ENCODE data around the gene UPK3BL2. TPM values are rescaled to one million over a fixed set of nuclear protein-coding genes. Genes with fewer than 3 reads are reported as not detected.
A peak's percentile ranks its signal among the peaks of the same experiment; 100 is the strongest.
"Not testable (repeated sequence)": the region's sequence is repeated elsewhere in the genome, so short reads cannot be mapped to it uniquely, and the experiment has no call there.

Gene UPK3BL2
- total and polyA plus RNA-seq, 7 donors = 0.88 to 11.1 (median 2.5) TPM

DNA sequence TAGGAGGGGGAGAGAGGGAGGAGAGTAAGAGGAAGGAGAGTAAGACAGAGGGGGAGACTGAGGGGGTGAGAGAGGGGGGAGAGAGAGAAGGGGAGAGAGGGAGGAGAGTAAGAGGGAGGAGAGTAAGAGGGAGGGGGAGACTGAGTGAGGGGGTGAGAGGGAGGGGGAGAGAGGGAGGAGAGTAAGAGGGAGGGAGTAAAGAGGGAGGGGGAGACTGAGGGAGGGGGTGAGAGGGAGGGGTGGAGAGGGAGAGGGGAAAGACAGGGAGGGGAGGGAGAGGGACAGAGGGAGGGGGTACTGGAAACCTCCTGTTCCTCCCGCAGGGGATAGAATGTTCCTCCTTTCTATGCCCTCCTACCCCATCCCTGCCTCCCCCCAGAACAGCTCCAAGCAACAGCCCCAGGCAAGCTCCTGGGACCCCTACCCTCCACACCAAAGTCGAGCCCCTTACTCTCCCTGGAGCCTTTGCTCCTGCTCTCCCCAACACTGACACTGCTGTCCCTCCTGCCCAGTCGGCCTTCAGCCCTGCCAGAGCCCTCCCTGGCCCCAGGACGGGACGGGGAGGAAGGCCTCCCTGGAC lies 30.8 kb downstream of the UPK3BL2 start:
- intact Hi-C loops (cut with DNase I); H3K36me3 ChIP-seq (ENCODE audit: insufficient read depth in 1 of 2, low read depth in 1 of 2); H3K4me1 ChIP-seq; H3K27me3 ChIP-seq (ENCODE audit: insufficient read depth in 3 of 3, low read length in 2 of 3); H3K9me3 ChIP-seq: not testable (repeated sequence)
- H3K27ac ChIP-seq = peak overlapping the region; percentile 75
- H3K4me3 ChIP-seq = peak overlapping the region; percentile 49
- 1 to 8% (median 1%) methylated on average over 3 to 5 of the region's 5 CpGs for WGBS, 3 donors
- DNase-seq (peak; percentile 34 to 61), ATAC-seq (peak; percentile 2 to 36 (median 30))

GRCh38 chr7:102511860-102512522 lies 31.5 kb downstream of the UPK3BL2 start:
- intact Hi-C loops (cut with DNase I); H3K36me3 ChIP-seq (ENCODE audit: insufficient read depth in 1 of 2, low read depth in 1 of 2); H3K4me3 ChIP-seq; H3K27me3 ChIP-seq (ENCODE audit: insufficient read depth in 3 of 3, low read length in 2 of 3); H3K4me1 ChIP-seq; H3K27ac ChIP-seq; H3K9me3 ChIP-seq; DNase-seq: not testable (repeated sequence)
- WGBS, 3 donors = no CpG with 5 or more reads among the region's 30 CpGs
- peak; percentile 27 to 58 (median 50) for ATAC-seq

DNA sequence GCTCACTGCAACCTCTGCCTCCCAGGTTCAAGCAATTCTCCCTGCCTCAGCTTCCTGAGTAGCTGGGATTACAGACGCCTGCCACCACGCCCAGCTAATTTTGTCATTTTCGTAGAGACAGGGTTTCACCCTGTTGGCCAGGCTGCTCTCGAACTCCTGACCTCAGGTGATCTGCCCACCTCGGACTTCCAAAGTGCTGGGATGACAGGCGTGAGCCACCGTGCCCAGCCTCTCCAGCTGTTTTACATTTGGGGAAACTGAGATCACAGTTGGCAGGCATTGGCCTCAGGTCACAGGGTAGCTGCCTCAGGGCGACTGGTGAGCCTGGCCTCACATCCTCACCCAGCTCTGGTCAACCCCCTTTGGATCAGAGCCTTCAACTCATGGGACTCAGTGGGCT lies 32.9 kb downstream of the UPK3BL2 start:
- H3K27me3 ChIP-seq (ENCODE audit: insufficient read depth in 3 of 3, low read length in 2 of 3); H3K27ac ChIP-seq; H3K4me1 ChIP-seq; H3K9me3 ChIP-seq; ATAC-seq; H3K4me3 ChIP-seq; intact Hi-C loops (cut with DNase I); H3K36me3 ChIP-seq (ENCODE audit: insufficient read depth in 1 of 2, low read depth in 1 of 2): not testable (repeated sequence)
- 22 to 57% (median 24%) methylated on average over 4 of the region's 8 CpGs for WGBS, 3 donors
- peak in 1 of 2 donors; percentile 46 for DNase-seq

DNA sequence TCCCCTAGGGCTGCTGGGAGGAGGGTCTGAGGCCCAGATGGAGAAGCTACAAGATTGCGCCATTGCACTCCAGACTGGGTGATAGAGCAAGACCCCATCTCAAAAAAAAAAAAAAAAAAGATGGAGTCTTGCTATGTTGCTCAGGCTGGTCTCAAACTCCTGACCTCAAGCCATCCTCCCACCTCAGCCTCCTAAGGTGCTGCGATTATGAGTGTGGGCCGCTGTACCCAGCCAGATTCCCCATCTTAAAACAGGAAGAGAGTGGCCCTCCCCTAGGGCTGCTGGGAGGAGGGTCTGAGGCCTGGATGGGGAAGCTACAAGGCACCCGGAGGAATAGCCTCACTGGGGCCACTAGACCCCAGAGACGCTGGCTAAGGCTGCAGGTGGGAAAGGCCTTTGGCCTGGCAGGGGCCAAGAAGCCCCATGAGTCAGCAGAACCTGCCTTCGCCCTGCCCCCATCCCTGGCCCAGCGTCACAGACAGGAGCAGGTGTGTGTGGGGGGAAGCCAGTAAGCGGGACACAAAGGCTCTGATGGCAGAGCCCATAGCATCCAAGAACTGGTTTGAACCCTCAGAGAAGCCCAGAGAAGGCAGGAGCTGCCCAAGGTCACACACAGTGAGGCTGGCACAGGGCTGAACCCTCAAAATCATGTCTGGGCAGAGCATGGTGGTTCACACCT lies 35.9 kb downstream of the UPK3BL2 start:
- DNase-seq (peak; percentile 5 to 20), ATAC-seq (peak; percentile 47 to 64 (median 55))
- H3K36me3 ChIP-seq (ENCODE audit: insufficient read depth in 1 of 2, low read depth in 1 of 2); H3K9me3 ChIP-seq; H3K27me3 ChIP-seq (ENCODE audit: insufficient read depth in 3 of 3, low read length in 2 of 3); H3K4me1 ChIP-seq; H3K4me3 ChIP-seq; intact Hi-C loops (cut with DNase I): not testable (repeated sequence)
- WGBS, 3 donors = 57 to 79% (median 59%) methylated on average over 2 of the region's 8 CpGs
- peak overlapping the region; percentile 87 for H3K27ac ChIP-seq

GRCh38 chr7:102505298-102506185 lies 38.0 kb downstream of the UPK3BL2 start:
- H3K4me1 ChIP-seq; H3K27me3 ChIP-seq (ENCODE audit: insufficient read depth in 3 of 3, low read length in 2 of 3); intact Hi-C loops (cut with DNase I); H3K36me3 ChIP-seq (ENCODE audit: insufficient read depth in 1 of 2, low read depth in 1 of 2); H3K4me3 ChIP-seq; H3K9me3 ChIP-seq: not testable (repeated sequence)
- peak in 1 of 2 donors; percentile 2 for DNase-seq
- H3K27ac ChIP-seq = peak overlapping the region; percentile 85
- WGBS, 3 donors = 64 to 80% (median 68%) methylated on average over 5 of the region's 24 CpGs
- ATAC-seq = peak; percentile 79 to 81 (median 80)

DNA sequence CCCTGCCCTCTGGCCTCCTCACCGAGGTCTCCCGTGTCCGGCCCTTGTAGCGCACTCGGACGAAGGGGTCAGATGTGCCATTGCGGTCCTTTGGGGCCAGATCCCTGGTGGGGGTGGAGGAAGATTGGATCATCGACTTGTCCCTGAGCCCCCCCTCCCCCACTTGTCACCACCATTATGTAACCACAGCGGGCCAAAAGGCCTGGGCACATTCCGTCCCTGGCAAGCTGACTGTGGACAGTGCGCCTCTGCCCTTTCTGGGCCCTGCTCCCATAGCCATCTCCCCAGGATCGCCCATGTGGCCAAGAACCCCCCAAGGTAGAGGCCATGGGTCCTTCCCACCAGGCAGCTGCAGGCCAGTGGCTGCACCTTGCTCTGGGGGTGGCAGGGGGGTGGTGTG lies 40.4 kb downstream of the UPK3BL2 start:
- DNase-seq; intact Hi-C loops (cut with DNase I); H3K4me1 ChIP-seq; H3K27me3 ChIP-seq (ENCODE audit: insufficient read depth in 3 of 3, low read length in 2 of 3); H3K27ac ChIP-seq; H3K4me3 ChIP-seq; H3K36me3 ChIP-seq (ENCODE audit: insufficient read depth in 1 of 2, low read depth in 1 of 2); H3K9me3 ChIP-seq: not testable (repeated sequence)
- no CpG with 5 or more reads among the region's 12 CpGs for WGBS, 3 donors
- ATAC-seq = peak; percentile 65 to 74 (median 74)

DNA sequence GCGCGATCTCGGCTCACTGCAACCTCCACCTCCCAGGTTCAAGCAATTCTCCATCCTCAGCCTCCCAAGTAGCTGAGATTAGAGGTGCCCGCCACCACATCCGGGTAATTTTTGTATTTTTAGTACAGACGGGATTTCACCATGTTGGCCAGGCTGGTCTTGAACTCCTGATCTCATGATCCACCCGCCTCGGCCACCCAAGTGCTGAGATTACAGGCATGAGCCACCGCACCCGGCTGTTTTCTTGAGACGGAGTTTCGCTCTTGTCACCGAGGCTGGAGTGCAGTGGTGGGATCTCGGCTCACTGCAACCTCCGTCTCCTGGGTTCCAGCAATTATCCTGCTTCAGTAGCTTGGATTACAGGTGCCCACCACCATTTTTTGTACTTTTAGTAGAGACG lies 45.2 kb downstream of the UPK3BL2 start:
- H3K36me3 ChIP-seq (ENCODE audit: insufficient read depth in 1 of 2, low read depth in 1 of 2); H3K4me1 ChIP-seq; DNase-seq; ATAC-seq; H3K27ac ChIP-seq; intact Hi-C loops (cut with DNase I); H3K9me3 ChIP-seq; H3K27me3 ChIP-seq (ENCODE audit: insufficient read depth in 3 of 3, low read length in 2 of 3); H3K4me3 ChIP-seq: not testable (repeated sequence)
- 85 to 96% (median 89%) methylated on average over 7 to 11 of the region's 16 CpGs for WGBS, 3 donors

DNA sequence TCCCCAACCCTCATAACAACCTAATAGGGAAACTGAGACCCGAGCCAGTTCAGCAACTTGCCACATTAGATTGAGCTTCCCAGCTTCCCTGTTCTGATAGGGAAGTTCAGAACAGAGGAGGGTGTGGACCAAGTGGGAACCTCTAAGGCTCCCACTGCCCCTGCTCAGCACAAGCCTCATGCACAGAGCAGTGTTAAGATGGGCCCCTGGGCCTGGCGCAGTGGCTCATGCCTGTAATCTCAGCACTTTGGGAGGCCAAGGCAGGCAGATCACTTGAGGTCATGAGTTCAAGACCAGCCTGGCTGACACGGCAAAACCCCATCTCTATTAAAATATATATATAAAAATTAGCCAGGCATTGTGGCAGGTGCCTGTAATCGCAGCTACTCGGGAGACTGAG lies 46.2 kb downstream of the UPK3BL2 start:
- H3K4me1 ChIP-seq; ATAC-seq; H3K27me3 ChIP-seq (ENCODE audit: insufficient read depth in 3 of 3, low read length in 2 of 3); H3K4me3 ChIP-seq; H3K36me3 ChIP-seq (ENCODE audit: insufficient read depth in 1 of 2, low read depth in 1 of 2); intact Hi-C loops (cut with DNase I); H3K9me3 ChIP-seq; H3K27ac ChIP-seq: not testable (repeated sequence)
- DNase-seq = peak; percentile 4 to 37
- 73 to 100% (median 82%) methylated on average over 1 of the region's 5 CpGs for WGBS, 3 donors

GRCh38 chr7:102496861-102497260 lies 46.6 kb downstream of the UPK3BL2 start:
- H3K27ac ChIP-seq; DNase-seq; ATAC-seq; H3K27me3 ChIP-seq (ENCODE audit: insufficient read depth in 3 of 3, low read length in 2 of 3); H3K4me3 ChIP-seq; H3K36me3 ChIP-seq (ENCODE audit: insufficient read depth in 1 of 2, low read depth in 1 of 2); H3K4me1 ChIP-seq; intact Hi-C loops (cut with DNase I); H3K9me3 ChIP-seq: not testable (repeated sequence)
- WGBS, 3 donors = 43 to 54% (median 52%) methylated on average over 3 of the region's 10 CpGs

DNA sequence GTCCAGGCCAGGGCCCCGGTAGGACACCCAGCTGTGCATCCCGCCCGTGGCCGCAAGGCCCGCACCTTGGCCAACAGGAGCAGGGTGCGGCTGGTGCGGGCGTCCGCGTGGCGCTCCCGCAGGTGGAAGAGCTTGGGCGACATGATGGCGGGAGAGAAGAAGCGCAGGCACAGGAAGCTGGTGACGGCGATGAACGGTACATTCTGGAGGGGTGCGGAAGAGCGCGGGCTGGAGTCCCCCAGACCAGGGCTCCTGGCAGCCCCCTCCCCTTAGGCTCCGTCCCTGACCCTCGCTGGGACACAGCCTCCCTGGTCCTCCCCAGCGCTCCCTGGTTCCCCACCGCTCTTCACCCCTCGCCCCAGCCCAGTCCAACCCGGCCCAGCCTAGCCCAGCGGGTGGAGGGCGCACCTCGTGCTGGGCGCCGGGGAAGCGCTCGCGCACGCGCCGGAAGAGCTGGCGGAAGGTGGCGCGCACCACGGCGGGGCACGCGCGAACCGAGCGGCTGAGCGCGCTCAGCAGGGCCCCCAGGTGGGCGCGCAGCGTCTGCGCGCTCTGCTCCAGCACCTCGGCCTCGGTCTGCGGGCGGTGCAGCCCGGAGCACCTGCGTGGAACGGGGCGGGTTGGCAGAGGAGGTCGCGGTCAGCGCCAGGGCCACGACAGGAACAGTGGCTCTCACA lies 48.9 kb downstream of the UPK3BL2 start:
- WGBS, 3 donors = no CpG with 5 or more reads among the region's 67 CpGs
- H3K36me3 ChIP-seq (ENCODE audit: insufficient read depth in 1 of 2, low read depth in 1 of 2) = not testable (repeated sequence)
- peak in 2 of 4 donors; percentile 2 to 9 for ATAC-seq

More for the DNA sequence above, 48.9 kb downstream of the UPK3BL2 start:
- DNase-seq; intact Hi-C loops (cut with DNase I); H3K4me3 ChIP-seq; H3K27ac ChIP-seq; H3K27me3 ChIP-seq (ENCODE audit: insufficient read depth in 3 of 3, low read length in 2 of 3); H3K4me1 ChIP-seq; H3K9me3 ChIP-seq: not testable (repeated sequence)
